BE2C (cell line): Measurements from ENCODE around the gene ORMDL2.

Source experiments
- DNase-seq: peaks from one replicate; pipeline ENCODE4 v3.0.0-alpha.2; 2020
- H3K27me3 ChIP-seq: fragments of 250-450 bp; sonication (Bioruptor Pico); 2 replicates; pipeline ENCODE4 v1.5.1; 2020; ENCODE audit warnings: mild to moderate bottlenecking
- H3K36me3 ChIP-seq: fragments of 250-450 bp; sonication (Bioruptor Pico); 2 replicates; pipeline ENCODE4 v1.5.1; 2020; ENCODE audit warnings: mild to moderate bottlenecking
- H3K4me1 ChIP-seq: fragments of 250-450 bp; sonication (Bioruptor Pico); 2 replicates; pipeline ENCODE4 v1.5.1; 2020
- H3K4me3 ChIP-seq: 2 replicates; pipeline ENCODE4 v1.5.1; 2011; ENCODE audit warnings: low read depth, low read length
- H3K9me3 ChIP-seq: fragments of 250-450 bp; sonication (Bioruptor Pico); 2 replicates; pipeline ENCODE4 v1.5.1; 2020
- CTCF ChIP-seq: IDR thresholded peaks from 2 replicates; pipeline ENCODE4 v1.5.1; 2012; ENCODE audit warnings: mild to moderate bottlenecking, low read depth, low read length

ORMDL2 gene

GRCh38 chr12:55789893-55790292, 27.9 kb upstream of the ORMDL2 start:
- no peak for DNase-seq
- H3K4me1 ChIP-seq, result no peaks in the 10 kb centered on the region
- peaks cover 81% of the 10 kb centered on the region for H3K36me3 ChIP-seq
- H3K9me3 ChIP-seq, result no peaks in the 10 kb centered on the region
- no peaks in the 10 kb centered on the region for H3K27me3 ChIP-seq
- no peak overlapping the region for H3K4me3 ChIP-seq
- TF ChIP-seq CTCF, result no peak

GRCh38 chr12:55795950-55796349, 21.9 kb upstream of the ORMDL2 start:
- Histone ChIP-seq H3K4me1 (no peaks in the 10 kb centered on the region; the same call in 1 of the 2 replicates), H3K9me3 (no peaks in the 10 kb centered on the region), H3K4me3 (no peak overlapping the region), H3K36me3 (peaks cover 60% of the 10 kb centered on the region), H3K27me3 (no peaks in the 10 kb centered on the region)
- no peak for DNase-seq
- no peak for TF ChIP-seq CTCF

- no peaks in the 10 kb centered on the region for H3K27me3 ChIP-seq
- H3K4me1 ChIP-seq, result no peaks in the 10 kb centered on the region; the same call in 1 of the 2 replicates
- DNase-seq, result peak; percentile 57
- TF ChIP-seq CTCF, result peak; percentile 85
- H3K4me3 ChIP-seq, result no peak overlapping the region
- peaks cover 59% of the 10 kb centered on the region for H3K36me3 ChIP-seq
- H3K9me3 ChIP-seq, result no peaks in the 10 kb centered on the region
Measured at GRCh38 chr12:55797068-55797467, 20.8 kb upstream of the ORMDL2 start.

- Histone ChIP-seq H3K36me3 (peaks cover 59% of the 10 kb centered on the region), H3K4me3 (no peak overlapping the region), H3K27me3 (no peaks in the 10 kb centered on the region), H3K4me1 (no peaks in the 10 kb centered on the region; the same call in 1 of the 2 replicates), H3K9me3 (no peaks in the 10 kb centered on the region)
- TF ChIP-seq CTCF, result no peak
- DNase-seq, result no peak
Measured at GRCh38 chr12:55797550-55797949, 20.3 kb upstream of the ORMDL2 start.

- Histone ChIP-seq H3K4me3 (no peak overlapping the region), H3K36me3 (peaks cover 29% of the 10 kb centered on the region), H3K4me1 (no peaks in the 10 kb centered on the region), H3K27me3 (no peaks in the 10 kb centered on the region), H3K9me3 (no peaks in the 10 kb centered on the region)
- no peak for TF ChIP-seq CTCF
- no peak for DNase-seq
Measured at GRCh38 chr12:55806982-55807381, 10.9 kb upstream of the ORMDL2 start.

GRCh38 chr12:55809274-55809673, 8.6 kb upstream of the ORMDL2 start:
- no peaks in the 10 kb centered on the region for H3K4me1 ChIP-seq
- H3K27me3 ChIP-seq, result no peaks in the 10 kb centered on the region
- H3K36me3 ChIP-seq, result peaks cover 34% of the 10 kb centered on the region
- no peak overlapping the region for H3K4me3 ChIP-seq
- DNase-seq, result no peak
- no peaks in the 10 kb centered on the region; the same call in 1 of the 2 replicates for H3K9me3 ChIP-seq
- no peak for TF ChIP-seq CTCF
